IMR-90 (cell line): ENCODE measurements around the gene CCDC87. TPM values are rescaled to one million over a fixed set of nuclear protein-coding genes. Genes with fewer than 3 reads are reported as not detected.

Source experiments
- ATAC-seq: fragments of 200-7000 bp; cut with Tn5 transposase; 2 replicates; pipeline ENCODE4 v1.9.1; 2020; ENCODE audit warnings: low read depth, mild to moderate bottlenecking, moderate library complexity
- BruUV-seq: library from RNA; stranded (reverse); fragments of 400-500 nt; replicated peaks from 2 replicates; lab custom pipeline; 2021; lab: Mats Ljungman, UMichigan
- CTCF ChIA-PET: fragments of 300-600 bp; formaldehyde crosslinking; extraction: SDS; loops from one replicate; lab custom pipeline; 2021; ENCODE audit warnings: antibody characterized with exemption; lab: Yijun Ruan, JAX
- POLR2A ChIA-PET: fragments of 300-600 bp; sonication (Branson Sonifier 250); formaldehyde crosslinking; loops from one replicate; lab custom pipeline; 2022; ENCODE audit warnings: antibody characterized with exemption; ENCODE audit not compliant: unreplicated experiment; lab: Charles Lee
- DNase-seq: peaks from one replicate; pipeline ENCODE4 v3.0.0; 2013
- H2AFZ ChIP-seq: replicated peaks from 2 replicates; pipeline ENCODE3; 2013; ENCODE audit warnings: low read length, mild to moderate bottlenecking; ENCODE audit not compliant: poor library complexity
- H2AK5ac ChIP-seq: 2 replicates; pipeline ENCODE4 v1.6.1; 2013; ENCODE audit warnings: low read depth, low read length, inconsistent platforms
- H2AK9ac ChIP-seq: replicated peaks from 2 replicates; pipeline ENCODE3; 2013; ENCODE audit warnings: mild to moderate bottlenecking, low read depth, low read length, moderate library complexity; ENCODE audit not compliant: poor library complexity
- H2BK120ac ChIP-seq: 2 replicates; pipeline ENCODE4 v1.6.1; 2013; ENCODE audit warnings: low read depth, low read length, inconsistent platforms
- H2BK15ac ChIP-seq: 3 replicates; pipeline ENCODE4 v1.6.1; 2013; ENCODE audit warnings: low read depth, low read length, inconsistent platforms
- H2BK20ac ChIP-seq: 2 replicates; pipeline ENCODE4 v1.6.1; 2013; ENCODE audit warnings: low read depth, mild to moderate bottlenecking, inconsistent platforms, low read length, moderate library complexity
- H2BK5ac ChIP-seq: 2 replicates; pipeline ENCODE4 v1.6.1; 2013; ENCODE audit warnings: mild to moderate bottlenecking, low read depth, low read length, inconsistent platforms; ENCODE audit not compliant: poor library complexity, severe bottlenecking
- H3K14ac ChIP-seq: replicated peaks from 2 replicates; pipeline ENCODE4 v1.6.1; 2013; ENCODE audit warnings: low read depth, low read length, inconsistent platforms
- H3K18ac ChIP-seq: 2 replicates; pipeline ENCODE4 v1.6.1; 2013; ENCODE audit warnings: low read depth, low read length, control low read depth
- H3K23ac ChIP-seq: 2 replicates; pipeline ENCODE4 v1.6.1; 2013; ENCODE audit warnings: low read depth, low read length, inconsistent platforms
- H3K27ac ChIP-seq: 2 replicates; pipeline ENCODE4 v1.5.1; 2013; ENCODE audit warnings: mild to moderate bottlenecking, control low read depth, low read length; ENCODE audit not compliant: insufficient read depth
- H3K27me3 ChIP-seq: 2 replicates; pipeline ENCODE4 v1.6.1; 2013; ENCODE audit warnings: low read length; ENCODE audit not compliant: control insufficient read depth, insufficient read depth
- H3K36me3 ChIP-seq: 2 replicates; pipeline ENCODE4 v1.6.1; 2013; ENCODE audit warnings: low read length, mixed read lengths; ENCODE audit not compliant: control insufficient read depth, insufficient read depth
- H3K4ac ChIP-seq: 2 replicates; pipeline ENCODE4 v1.6.1; 2013; ENCODE audit warnings: low read depth, low read length, inconsistent platforms
- H3K4me1 ChIP-seq: 2 replicates; pipeline ENCODE4 v1.6.1; 2013; ENCODE audit warnings: low read length, mixed read lengths; ENCODE audit not compliant: control insufficient read depth, insufficient read depth
- H3K4me2 ChIP-seq: 2 replicates; pipeline ENCODE4 v1.6.1; 2013; ENCODE audit warnings: low read depth, mild to moderate bottlenecking, control low read depth, low read length, moderate library complexity
- H3K4me3 ChIP-seq: 2 replicates; pipeline ENCODE4 v1.5.1; 2013; ENCODE audit warnings: low read depth, mild to moderate bottlenecking, control low read depth, low read length, moderate library complexity; ENCODE audit not compliant: insufficient read depth
- H3K56ac ChIP-seq: 2 replicates; pipeline ENCODE4 v1.6.1; 2013; ENCODE audit warnings: low read length, inconsistent platforms; ENCODE audit not compliant: insufficient read depth; ENCODE audit errors: extremely low read depth
- H3K79me1 ChIP-seq, 2 experiments: 2 replicates each; pipeline ENCODE4 v1.6.1; 2013; ENCODE audit warnings: low read length in 2 of 2, inconsistent platforms in 1 of 2, low read depth in 1 of 2
- H3K9ac ChIP-seq: 2 replicates; pipeline ENCODE4 v1.6.1; 2013; ENCODE audit warnings: low read depth, low read length, control low read depth
- H3K9me1 ChIP-seq: 2 replicates; pipeline ENCODE4 v1.6.1; 2013; ENCODE audit warnings: low read length, inconsistent platforms; ENCODE audit not compliant: insufficient read depth
- H3K9me3 ChIP-seq: 2 replicates; pipeline ENCODE4 v1.6.1; 2013; ENCODE audit warnings: low read length; ENCODE audit not compliant: control insufficient read depth, insufficient read depth
- H4K20me1 ChIP-seq: 2 replicates; pipeline ENCODE4 v1.6.1; 2013; ENCODE audit warnings: low read length, inconsistent platforms; ENCODE audit not compliant: insufficient read depth
- H4K5ac ChIP-seq: 2 replicates; pipeline ENCODE4 v1.6.1; 2013; ENCODE audit warnings: mild to moderate bottlenecking, low read depth, low read length, control low read depth
- H4K8ac ChIP-seq, 2 experiments: 2 replicates each; pipeline ENCODE4 v1.6.1; 2013; ENCODE audit warnings: low read depth in 2 of 2, low read length in 2 of 2, control low read depth in 1 of 2, inconsistent platforms in 1 of 2
- H4K91ac ChIP-seq: 2 replicates; pipeline ENCODE4 v1.6.1; 2013; ENCODE audit warnings: low read depth, low read length, inconsistent platforms; ENCODE audit not compliant: insufficient read depth
- BHLHE40 ChIP-seq: fragments of 150-350 bp; IDR thresholded peaks from 2 replicates; pipeline ENCODE4 v1.6.1; 2016; ENCODE audit warnings: mild to moderate bottlenecking, low read depth, low read length
- CEBPB ChIP-seq: IDR thresholded peaks from 2 replicates; pipeline ENCODE4 v1.6.1; 2012; ENCODE audit warnings: low read depth, low read length, improper control_type of control experiment
- CHD1 ChIP-seq: IDR thresholded peaks from 2 replicates; pipeline ENCODE4 v1.6.1; 2012; ENCODE audit warnings: low read depth, low read length, improper control_type of control experiment
- CTCF ChIP-seq: conservative IDR thresholded peaks from 2 replicates; pipeline ENCODE4 v1.5.1; 2012; ENCODE audit warnings: mild to moderate bottlenecking, low read depth, low read length, improper control_type of control experiment
- ELK1 ChIP-seq: fragments of 150-350 bp; IDR thresholded peaks from 2 replicates; pipeline ENCODE4 v1.6.1; 2016; ENCODE audit warnings: low read depth, mild to moderate bottlenecking, low read length, moderate library complexity, borderline replicate concordance
- MAFK ChIP-seq: IDR thresholded peaks from 2 replicates; pipeline ENCODE4 v1.6.1; 2012; ENCODE audit warnings: low read depth, low read length, improper control_type of control experiment
- MAZ ChIP-seq: IDR thresholded peaks from 2 replicates; pipeline ENCODE4 v1.6.1; 2012; ENCODE audit warnings: low read depth, mild to moderate bottlenecking, low read length, improper control_type of control experiment, moderate library complexity, borderline replicate concordance
- MXI1 ChIP-seq: IDR thresholded peaks from 2 replicates; pipeline ENCODE4 v1.6.1; 2012; ENCODE audit warnings: low read depth, mild to moderate bottlenecking, low read length, moderate library complexity, borderline replicate concordance
- NFE2L2 ChIP-seq: fragments of 150-350 bp; IDR thresholded peaks from 2 replicates; pipeline ENCODE4 v1.6.1; 2016; ENCODE audit warnings: low read depth, mild to moderate bottlenecking, low read length
- RAD21 ChIP-seq: IDR thresholded peaks from 2 replicates; pipeline ENCODE4 v1.6.1; 2012; ENCODE audit warnings: low read length, improper control_type of control experiment
- RCOR1 ChIP-seq: IDR thresholded peaks from 2 replicates; pipeline ENCODE4 v1.6.1; 2012; ENCODE audit warnings: mild to moderate bottlenecking, low read length, improper control_type of control experiment; ENCODE audit not compliant: insufficient replicate concordance
- RFX5 ChIP-seq: IDR thresholded peaks from 2 replicates; pipeline ENCODE4 v1.8.0; 2012; ENCODE audit warnings: low read depth, mild to moderate bottlenecking, low read length, moderate library complexity
- SMC3 ChIP-seq: fragments of 150-350 bp; IDR thresholded peaks from 2 replicates; pipeline ENCODE4 v1.6.1; 2016; ENCODE audit warnings: low read depth, mild to moderate bottlenecking, antibody characterized with exemption, low read length, moderate library complexity
- WGBS, 2 experiments: methylation state at CpG; one replicate each; pipeline versions ENCODE4 v1.1.5 to v1.1.7; 2013; ENCODE audit warnings: missing lambda C conversion rate in 2 of 2; ENCODE audit not compliant: insufficient read length in 1 of 2; ENCODE audit errors: extremely low coverage in 2 of 2; 5-methylcytosine and 5-hydroxymethylcytosine counted together
- dilution Hi-C: fragments of 300-500 bp; cut with HindIII; formaldehyde crosslinking; loops from one replicate; pipeline ENCODE4 v1.14.3; 2018; ENCODE audit warnings: low sequenced_read_pairs; ENCODE audit not compliant: unreplicated experiment
- in situ Hi-C: fragments of 300-500 bp; cut with MboI; formaldehyde crosslinking; loops from 3 replicates; pipeline ENCODE4 v1.14.3; 2019; ENCODE audit warnings: low sequenced_read_pairs, inconsistent platforms, mixed read lengths
- intact Hi-C: fragments of 100-400 bp; cut with micrococcal nuclease; formaldehyde crosslinking; loops from 2 replicates; pipeline ENCODE4 v1.10.0; 2022
- polyA plus RNA-seq, 3 experiments: library from polyadenylated mRNA; depleted of rRNA; stranded (reverse); fragments of >200 nt; gene quantifications; 2 replicates each; pipeline ENCODE4 v1.2.3, GENCODE V29; 2012; ENCODE audit warnings: low replicate concordance in 1 of 3
- total RNA-seq: library from RNA; depleted of rRNA; stranded (reverse); fragments of >200 nt; gene quantifications from 2 replicates; pipeline ENCODE4 v1.2.3, GENCODE V29; 2012

The CCDC87 gene
- total and polyA plus RNA-seq, 2 of the 4 experiments (the other 2 are of a cell fraction), result 0.18 to 0.19 TPM

GRCh38 chr11:66579017-66579606, 13.8 kb downstream of the CCDC87 start (continued):
- TF ChIP-seq SMC3, result peak; percentile 86

- H2BK20ac ChIP-seq, result no peak overlapping the region
- H3K36me3 ChIP-seq, result peaks cover 3% of the 10 kb centered on the region; the same call in 1 of the 2 replicates
- no peak overlapping the region for H2AFZ ChIP-seq
- H3K79me1 ChIP-seq, result no peaks in the 10 kb centered on the region
- intact Hi-C loops, result no loop called here
- no peak overlapping the region for H3K9ac ChIP-seq
- H2BK120ac ChIP-seq, result no peak overlapping the region
- DNase-seq, result no peak
- H2BK15ac ChIP-seq, result no peak overlapping the region
- ATAC-seq, result no peak
- POLR2A ChIA-PET, result no interaction called here
- H4K91ac ChIP-seq, result no peak overlapping the region
- H2AK9ac ChIP-seq, result no peak overlapping the region
- H3K9me3 ChIP-seq, result no peaks in the 10 kb centered on the region
- no peak overlapping the region for H3K14ac ChIP-seq
- peaks cover 3% of the 10 kb centered on the region; the same call in 1 of the 2 replicates for H3K9me1 ChIP-seq
- WGBS, 2 experiments, result no CpG with 5 or more reads among the region's 2 CpGs
- in situ Hi-C loops, result loop anchor here (10.0 kb wide), 1 partner anchor 264 kb away; no protein-coding TSS in a partner anchor
- peaks cover 3% of the 10 kb centered on the region; the same call in 1 of the 2 replicates for H3K4me1 ChIP-seq
- dilution Hi-C loops, result no loop called here
- CTCF ChIA-PET, result no interaction called here
- H3K4me3 ChIP-seq, result no peak overlapping the region
- no peak overlapping the region for H2BK5ac ChIP-seq
- no TSS peak for BruUV-seq
- H4K5ac ChIP-seq, result no peak overlapping the region
- H3K27me3 ChIP-seq, result peaks cover 2% of the 10 kb centered on the region; the same call in 1 of the 2 replicates
- H3K27ac ChIP-seq, result no peak overlapping the region
- no peak overlapping the region for H2AK5ac ChIP-seq
- H3K18ac ChIP-seq, result no peak overlapping the region
- no peaks in the 10 kb centered on the region for H4K20me1 ChIP-seq
- no peak overlapping the region for H3K4ac ChIP-seq
- no peak overlapping the region for H3K56ac ChIP-seq
- H4K8ac ChIP-seq, result no peak overlapping the region
- H3K4me2 ChIP-seq, result no peak overlapping the region
- no peak overlapping the region for H3K23ac ChIP-seq
- no peak for TF ChIP-seq ELK1
- TF ChIP-seq RAD21, result no peak
- TF ChIP-seq NFE2L2, result no peak
- no peak for TF ChIP-seq BHLHE40
- no peak for TF ChIP-seq RCOR1
- no peak for TF ChIP-seq SMC3
- TF ChIP-seq MXI1, result no peak
- TF ChIP-seq MAFK, result no peak
- no peak for TF ChIP-seq MAZ
- no peak for TF ChIP-seq RFX5
- no peak for TF ChIP-seq CEBPB
- no peak for TF ChIP-seq CHD1
- no peak for TF ChIP-seq CTCF
These were observed 22.0 kb downstream of the CCDC87 start for GRCh38 chr11:66570850-66571180.
